ENCODE data around the gene KRT83. TPM values are rescaled to one million over a fixed set of nuclear protein-coding genes. Genes with fewer than 3 reads are reported as not detected.

The KRT83 gene
- polyA plus RNA-seq, 3 donors, result not detected

GRCh38 chr12:52364901-52365489 lies 43.8 kb upstream of the KRT83 start:
- no peak for TF ChIP-seq CTCF (IDR thresholded peaks at IDR 0.05)
- Histone ChIP-seq H4K20me1 (ENCODE audit: insufficient read depth, low read length) (no peaks in the 10 kb centered on the region), H3K4me2 (replicated peaks; ENCODE audit: extremely low read depth, low read length, poor library complexity, severe bottlenecking) (no peak overlapping the region), H3K36me3 (replicated peaks in 1 of 2; ENCODE audit: control insufficient read depth in 1 of 2, insufficient read depth in 2 of 2, low read length in 2 of 2) (no peaks in the 10 kb centered on the region), H3K9ac (ENCODE audit: insufficient read depth, low read length, poor library complexity, severe bottlenecking) (no peak overlapping the region), H3K4me3 (replicated peaks in 1 of 3; ENCODE audit: low read depth in 2 of 3, low read length in 3 of 3) (no peak overlapping the region), H2AFZ (ENCODE audit: insufficient read depth, low read depth, low read length, poor library complexity, severe bottlenecking) (no peak overlapping the region), H3K79me2 (ENCODE audit: insufficient read depth, low read length) (no peaks in the 10 kb centered on the region), H3K27ac (ENCODE audit: low read depth in 1 of 2, low read length in 2 of 2) (no peak overlapping the region), H3K27me3 (ENCODE audit: control insufficient read depth in 2 of 2, insufficient read depth in 2 of 2, low read length in 2 of 2) (no peaks in the 10 kb centered on the region), H3K4me1 (ENCODE audit: control insufficient read depth in 1 of 2, insufficient read depth in 2 of 2, low read length in 2 of 2) (no peaks in the 10 kb centered on the region), H3K9me3 (replicated peaks in 1 of 2; ENCODE audit: control insufficient read depth in 1 of 2, insufficient read depth in 1 of 2, low read length in 2 of 2) (no peaks in the 10 kb centered on the region)
- Mint-ChIP-seq H3K4me3 (no peak overlapping the region), H3K27ac (no peak overlapping the region), H3K36me3 (no peaks in the 10 kb centered on the region), H3K4me1 (no peaks in the 10 kb centered on the region), H3K27me3 (ENCODE audit: low read depth in 3 of 3) (peaks cover 7 to 16% (median 8%) of the 10 kb centered on the region in 3 donors), H3K9me3 (no peaks in the 10 kb centered on the region)
- 93% methylated on average over 10 of the region's 14 CpGs for WGBS (ENCODE audit: insufficient coverage)
- intact Hi-C loops (cut with micrococcal nuclease), result no loop called here
- DNase-seq, result no peak

DNA sequence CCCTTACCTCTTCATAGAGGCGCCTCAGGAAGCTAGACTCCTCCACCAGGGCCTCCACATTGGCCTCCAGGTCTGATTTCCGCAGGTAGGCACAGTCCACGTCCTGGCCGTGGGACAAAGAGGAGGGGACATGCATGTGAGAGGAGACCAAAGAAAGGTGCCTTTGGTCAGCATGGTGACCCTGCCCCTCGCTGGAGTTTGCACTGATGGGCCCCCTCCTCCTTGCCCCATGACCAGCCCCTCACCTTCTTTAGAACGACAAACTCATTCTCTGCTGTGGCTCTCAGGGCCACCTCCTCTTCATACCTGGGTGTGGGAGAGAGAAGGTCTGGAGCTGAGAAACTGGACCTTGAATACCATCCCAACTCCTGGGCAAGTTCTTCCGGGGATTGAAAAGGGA lies 42.9 kb upstream of the KRT83 start:
- H2AFZ ChIP-seq (ENCODE audit: insufficient read depth, low read depth, low read length, poor library complexity, severe bottlenecking), result no peak overlapping the region
- TF ChIP-seq CTCF (IDR thresholded peaks at IDR 0.05), result no peak
- Mint-ChIP-seq H3K27ac (no peak overlapping the region), H3K36me3 (no peaks in the 10 kb centered on the region), H3K4me1 (peaks cover 6% of the 10 kb centered on the region), H3K9me3 (no peaks in the 10 kb centered on the region), H3K4me3 (no peak overlapping the region), H3K27me3 (ENCODE audit: low read depth in 3 of 3) (peaks cover 6 to 11% (median 7%) of the 10 kb centered on the region in 3 donors)
- H3K27ac ChIP-seq (ENCODE audit: low read depth in 1 of 2, low read length in 2 of 2), result no peak overlapping the region
- 100% methylated on average over 1 of the region's 7 CpGs for WGBS (ENCODE audit: insufficient coverage)
- no peak overlapping the region for H3K9ac ChIP-seq (ENCODE audit: insufficient read depth, low read length, poor library complexity, severe bottlenecking)
- no peaks in the 10 kb centered on the region for H3K4me1 ChIP-seq (ENCODE audit: control insufficient read depth in 1 of 2, insufficient read depth in 2 of 2, low read length in 2 of 2)
- no peak overlapping the region for H3K4me2 ChIP-seq (replicated peaks; ENCODE audit: extremely low read depth, low read length, poor library complexity, severe bottlenecking)
- no peak overlapping the region for H3K4me3 ChIP-seq (replicated peaks in 1 of 3; ENCODE audit: low read depth in 2 of 3, low read length in 3 of 3)
- no peaks in the 10 kb centered on the region for H4K20me1 ChIP-seq (ENCODE audit: insufficient read depth, low read length)
- no peaks in the 10 kb centered on the region for H3K36me3 ChIP-seq (replicated peaks in 1 of 2; ENCODE audit: control insufficient read depth in 1 of 2, insufficient read depth in 2 of 2, low read length in 2 of 2)
- no peaks in the 10 kb centered on the region for H3K9me3 ChIP-seq (replicated peaks in 1 of 2; ENCODE audit: control insufficient read depth in 1 of 2, insufficient read depth in 1 of 2, low read length in 2 of 2)
- DNase-seq, result no peak
- intact Hi-C loops (cut with micrococcal nuclease), result no loop called here
- H3K79me2 ChIP-seq (ENCODE audit: insufficient read depth, low read length), result no peaks in the 10 kb centered on the region
- H3K27me3 ChIP-seq (ENCODE audit: control insufficient read depth in 2 of 2, insufficient read depth in 2 of 2, low read length in 2 of 2), result no peaks in the 10 kb centered on the region

Measured in CD14-positive monocyte (primary cell).